Nucleus accumbens (tissue), 56 donors: ENCODE results near the gene CLK2.

ENCODE experiments used
- DNase-seq, 56 donors: peaks; one replicate each; lab custom pipeline; 2025; lab: John Stamatoyannopoulos, UW

CLK2 gene

DNA sequence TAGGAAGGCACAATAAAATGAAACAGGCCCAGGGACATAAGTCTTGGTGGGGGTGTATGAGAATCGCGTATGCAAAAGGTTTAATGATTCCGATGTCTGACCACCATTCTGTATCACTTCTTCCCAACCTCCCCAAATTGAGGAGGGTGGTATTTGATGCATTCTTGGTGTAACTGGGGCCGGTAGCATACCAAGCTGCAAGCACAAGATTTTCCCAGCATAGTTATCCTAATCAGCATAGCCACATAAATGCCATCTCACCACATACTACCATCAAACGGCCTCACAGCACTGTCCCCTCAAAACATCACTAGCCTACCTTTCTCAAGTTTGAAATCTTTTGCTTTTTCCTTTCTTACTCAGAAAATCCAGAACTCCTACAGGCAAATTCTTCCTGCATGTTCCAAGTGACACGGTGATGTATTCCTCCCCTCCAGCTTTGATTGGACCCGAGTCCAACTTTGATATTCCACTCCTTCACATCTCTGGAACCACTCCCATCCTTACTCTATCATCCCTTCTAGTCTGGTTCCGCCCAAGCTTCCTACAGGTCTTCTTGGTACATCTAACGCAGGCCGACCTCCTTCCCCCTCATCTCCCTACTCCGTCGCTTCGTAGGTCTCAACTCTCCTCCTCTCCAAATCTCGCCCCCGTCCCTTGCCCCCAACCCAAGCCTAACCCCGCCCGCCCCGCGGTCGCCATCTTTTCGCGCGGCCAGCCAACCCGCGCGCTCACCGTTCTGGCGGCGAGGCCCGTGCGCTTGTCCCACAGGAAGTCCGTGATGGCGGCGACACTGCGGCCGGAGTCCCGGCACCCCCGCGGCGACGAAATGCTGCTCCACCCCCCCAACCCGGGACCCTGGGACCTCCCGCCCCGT lies 600 bp downstream of the CLK2 start:
- DNase-seq = peak in 5 of 56 donors; percentile 55 to 72 (median 70)

DNA sequence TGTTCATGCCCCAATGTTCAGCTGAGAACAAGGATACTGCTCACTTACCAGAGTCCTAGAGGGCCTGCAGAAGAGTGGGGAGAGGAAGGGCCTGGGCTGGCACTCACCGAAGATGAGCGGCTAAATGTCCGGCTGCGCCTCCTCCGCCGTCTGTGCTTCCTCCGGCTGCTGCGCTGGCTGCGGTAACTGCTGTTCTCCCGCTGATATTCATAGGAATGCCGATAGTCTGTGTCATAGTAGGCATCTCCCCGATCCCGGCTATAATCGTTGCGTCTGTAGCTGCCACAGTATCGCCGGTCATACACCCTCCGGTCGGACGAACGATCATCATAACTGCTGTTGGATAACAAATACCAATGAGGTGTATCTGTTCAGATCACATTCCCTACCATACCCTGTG lies 3.9 kb downstream of the CLK2 start:
- DNase-seq = no peak

DNA sequence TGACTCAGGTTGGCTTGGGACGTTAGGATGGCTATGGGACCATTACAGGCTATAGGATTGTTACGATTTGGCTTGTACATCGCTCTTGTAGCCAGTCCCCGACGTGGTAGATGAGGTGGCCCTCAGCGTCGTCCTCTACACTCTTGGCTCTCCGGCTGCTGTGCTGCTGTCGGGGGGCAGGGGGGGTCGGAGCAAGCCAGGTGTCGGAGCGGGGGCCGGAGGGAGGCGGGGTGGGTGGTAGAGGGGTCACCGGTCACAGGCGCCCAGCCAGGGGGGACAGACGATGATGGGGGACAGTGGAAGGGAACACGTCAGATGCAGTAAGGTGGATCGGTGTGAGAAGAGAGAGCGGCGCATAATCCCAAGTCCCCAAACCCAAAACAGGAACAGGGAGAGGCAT lies 4.7 kb downstream of the CLK2 start:
- DNase-seq = no peak

DNA sequence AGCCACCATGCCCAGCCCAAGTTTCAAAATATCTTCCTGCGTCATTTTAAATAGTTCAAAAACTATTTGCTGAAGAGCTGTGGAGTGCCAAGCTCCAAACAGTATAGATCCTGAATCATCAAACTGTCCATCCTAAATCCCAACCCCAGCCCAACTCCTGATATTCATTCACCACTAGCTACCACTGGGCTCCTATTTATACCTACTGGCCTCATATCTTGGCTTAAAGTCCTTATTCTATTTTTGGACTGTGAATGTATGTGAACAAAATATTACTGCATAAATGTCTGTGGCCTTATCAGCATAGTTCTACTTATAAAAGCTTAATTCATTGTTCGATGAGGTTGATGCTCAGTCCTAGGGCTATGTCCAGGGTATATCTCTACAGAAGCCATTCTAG lies 5.9 kb downstream of the CLK2 start:
- no peak for DNase-seq

DNA sequence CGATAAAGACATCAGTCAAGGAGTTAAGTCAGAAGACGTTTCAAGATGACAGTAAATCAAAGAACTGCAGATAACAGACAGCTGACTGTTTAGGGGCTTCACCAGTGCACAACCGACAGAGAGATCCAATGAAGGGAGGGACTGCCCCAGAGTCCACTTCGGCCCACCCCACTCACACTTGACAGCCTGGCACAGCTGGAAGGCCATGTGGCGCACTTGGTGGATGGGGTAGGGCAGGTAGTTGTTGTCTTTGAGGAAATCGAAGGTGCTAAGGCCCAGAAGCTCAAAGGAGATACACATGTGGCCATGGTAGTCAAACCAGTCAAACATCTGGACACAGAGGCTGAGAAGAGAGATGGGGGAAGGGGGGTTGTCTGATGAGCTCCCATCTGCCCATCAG lies 6.8 kb downstream of the CLK2 start:
- DNase-seq = no peak

DNA sequence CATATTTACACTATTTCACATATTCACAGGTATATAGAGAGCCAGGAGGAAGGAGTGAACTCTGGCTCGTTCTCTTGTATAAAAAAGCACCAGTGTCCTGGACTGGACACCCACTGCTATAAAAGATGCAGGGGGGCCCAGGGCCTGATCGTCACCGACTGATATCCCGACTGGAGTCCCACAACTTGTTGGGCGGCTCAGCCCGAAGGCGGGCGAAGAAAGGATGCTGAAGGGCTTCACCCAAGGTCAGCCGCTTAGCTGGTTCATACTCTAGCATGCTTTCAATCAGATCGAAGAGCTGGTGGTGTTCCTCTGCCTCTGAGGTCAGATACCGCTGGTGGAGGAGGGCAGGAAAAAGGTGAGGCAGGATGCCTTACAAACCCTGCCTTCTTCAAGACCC lies 10.2 kb downstream of the CLK2 start:
- no peak for DNase-seq

DNA sequence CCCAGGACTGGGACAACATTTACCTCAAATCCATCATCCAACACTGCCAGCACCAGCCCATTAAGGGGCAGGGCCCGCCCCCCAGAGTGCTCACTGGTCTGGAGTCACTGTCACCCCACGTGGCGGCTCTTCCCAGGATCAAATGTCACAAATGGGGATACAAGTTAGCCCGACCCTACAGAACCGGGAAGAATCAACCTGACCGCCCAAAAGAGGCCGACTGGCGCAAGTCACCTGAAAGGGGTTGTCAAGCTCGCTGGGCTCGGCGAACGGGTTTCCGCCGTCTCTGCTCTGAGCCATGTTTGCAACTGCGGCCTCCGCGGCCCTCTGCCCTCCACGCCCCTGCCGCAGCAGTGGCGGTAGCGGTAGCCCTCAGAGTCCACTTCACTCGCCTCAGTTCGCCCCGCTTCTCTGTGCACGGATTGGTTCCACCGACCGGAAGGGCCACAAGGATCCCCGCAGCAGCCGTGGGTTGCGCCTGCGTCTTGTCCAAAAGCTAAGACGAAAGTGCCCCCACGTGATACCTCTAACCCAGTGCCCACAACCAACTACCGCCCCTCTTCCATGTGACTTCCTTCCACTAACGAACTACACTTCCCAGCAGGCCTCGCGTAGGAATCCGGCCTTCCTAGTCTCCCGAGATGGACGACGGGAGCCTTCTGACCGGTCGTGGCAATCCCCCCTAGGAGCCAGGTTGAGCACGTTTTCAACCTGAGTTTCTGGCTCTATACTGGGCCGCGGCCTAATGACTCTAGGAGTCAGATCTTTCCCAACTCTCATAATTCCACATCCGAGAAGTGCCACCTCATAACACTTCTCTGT lies 11.2 kb downstream of the CLK2 start, which contains the start of gene SCAMP3:
Gene SCAMP3, minus strand, starts transcription at position 509 of the 822 bp plus-strand sequence. Its CDS starts 209 bp downstream, at position 300.
- peak; percentile 79 to 99 (median 95) for DNase-seq

DNA sequence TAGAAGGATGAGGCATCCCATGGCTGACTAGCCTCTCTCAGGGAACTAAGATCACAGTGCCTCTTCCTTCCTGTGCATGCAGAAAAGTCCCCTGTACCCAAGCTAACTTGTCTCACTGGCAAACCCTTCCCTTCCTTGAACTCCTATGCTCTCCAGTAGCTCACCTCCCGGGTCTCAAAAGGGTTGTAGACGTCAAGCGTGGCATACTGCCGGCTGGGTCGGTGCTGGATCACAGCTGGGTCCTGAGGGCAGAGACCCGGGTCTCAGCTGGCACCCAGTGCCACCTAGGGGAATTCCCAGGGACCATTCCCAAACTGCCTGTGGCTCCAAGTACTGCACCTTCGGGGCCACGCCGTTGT lies 11.8 kb downstream of the CLK2 start:
- peak in 1 of 56 donors; percentile 42 for DNase-seq

DNA sequence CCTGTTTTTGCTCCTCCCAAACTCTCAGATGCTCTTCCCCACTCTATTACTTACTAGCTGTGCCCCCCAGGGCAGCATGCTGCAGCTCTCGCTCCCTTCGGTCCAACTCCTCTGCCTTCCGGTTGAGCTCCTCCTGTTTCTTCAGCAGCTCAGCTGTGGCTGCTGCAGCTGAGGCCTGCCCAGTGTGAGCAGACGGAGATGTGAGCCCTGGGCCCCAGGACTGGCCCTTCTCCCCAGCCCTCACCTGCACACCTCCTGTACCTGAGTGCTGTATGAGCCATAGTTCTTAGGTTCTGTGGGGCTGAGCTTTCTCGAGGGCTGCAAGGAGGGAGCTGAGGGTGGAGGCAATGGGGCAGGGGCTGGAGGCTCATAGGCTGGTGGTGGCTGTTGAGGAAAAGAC lies 13.0 kb downstream of the CLK2 start:
- DNase-seq = no peak

DNA sequence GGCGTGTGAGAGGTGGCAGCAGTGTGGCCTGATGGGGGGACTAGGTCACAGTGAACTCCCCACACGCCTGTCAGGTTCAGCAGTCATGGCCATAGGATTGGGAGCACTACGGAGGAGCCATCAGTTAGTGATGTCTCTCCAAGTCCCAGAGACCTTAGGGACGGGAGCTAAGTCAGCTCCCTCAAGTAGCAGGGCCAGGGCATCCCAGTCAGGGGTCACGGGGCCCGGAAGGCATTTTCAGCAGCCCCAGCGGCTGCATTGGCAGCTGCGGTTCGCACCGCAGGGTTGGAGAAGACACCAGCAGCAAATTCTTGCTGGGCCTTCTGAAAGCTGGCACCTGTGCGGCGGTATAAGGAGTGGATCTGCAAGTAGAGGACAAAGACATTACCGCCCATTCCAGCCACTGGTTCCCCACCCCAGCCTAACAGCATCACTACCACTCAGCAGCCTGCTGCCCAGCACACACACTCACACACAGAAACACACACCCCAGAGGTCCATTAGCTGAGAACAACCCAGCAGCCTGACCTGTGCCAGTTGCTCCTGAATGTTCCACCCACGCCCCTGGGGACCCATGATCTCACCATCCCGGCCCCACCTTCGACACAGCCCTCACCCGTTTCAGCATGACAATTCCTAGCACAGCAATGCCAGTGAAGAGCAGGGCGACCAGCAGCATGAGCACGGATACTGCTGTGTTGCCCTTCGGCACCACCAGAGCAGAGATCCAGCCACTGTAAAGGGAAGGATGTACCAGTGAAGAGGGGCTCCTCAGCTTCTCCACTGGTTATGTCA lies 17.0 kb downstream of the CLK2 start:
- no peak for DNase-seq

DNA sequence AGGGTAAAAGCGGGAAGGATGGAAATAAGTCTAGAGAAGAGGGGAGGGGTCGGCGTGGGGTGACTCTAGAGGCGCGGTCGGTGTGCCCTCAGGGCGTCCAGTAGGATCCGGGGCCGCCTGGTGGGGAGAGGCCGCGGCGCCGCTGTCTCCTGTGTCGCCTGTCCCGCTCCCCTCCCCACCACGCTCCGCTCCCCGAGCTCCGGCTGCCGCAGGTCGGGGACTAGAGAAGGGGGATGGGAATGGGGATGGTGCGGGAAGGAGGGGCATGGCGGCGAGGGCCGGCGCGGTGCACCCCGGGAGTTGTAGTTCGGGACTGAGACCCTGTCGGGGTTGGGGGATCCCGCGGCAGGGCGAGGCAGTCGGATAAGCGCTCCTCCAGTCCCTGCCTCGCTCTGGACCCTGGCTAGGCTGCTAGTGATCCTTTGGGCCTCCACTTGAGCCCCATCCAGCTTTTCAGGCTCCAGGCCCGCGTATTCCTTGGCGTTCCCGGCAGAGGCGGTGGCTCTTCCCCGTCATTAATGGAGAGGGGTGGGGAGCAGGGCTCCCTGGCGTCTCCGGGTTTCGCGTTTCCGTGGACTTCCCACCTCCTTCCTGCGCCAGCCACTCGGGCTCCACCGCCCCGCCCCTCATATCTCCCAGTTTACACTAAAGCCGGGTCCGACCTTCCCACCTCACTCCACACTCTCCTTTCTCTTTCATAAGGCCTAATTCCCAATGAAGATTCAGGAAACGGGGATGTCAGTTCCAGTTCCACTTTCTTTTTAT lies 17.9 kb downstream of the CLK2 start, which contains the start of gene ENTREP3:
Gene ENTREP3, minus strand, starts transcription at position 241 of the 765 bp plus-strand sequence. CDS start 606 bp downstream, outside the sequence.
- peak in 55 of 56 donors; percentile 40 to 92 (median 83) for DNase-seq

DNA sequence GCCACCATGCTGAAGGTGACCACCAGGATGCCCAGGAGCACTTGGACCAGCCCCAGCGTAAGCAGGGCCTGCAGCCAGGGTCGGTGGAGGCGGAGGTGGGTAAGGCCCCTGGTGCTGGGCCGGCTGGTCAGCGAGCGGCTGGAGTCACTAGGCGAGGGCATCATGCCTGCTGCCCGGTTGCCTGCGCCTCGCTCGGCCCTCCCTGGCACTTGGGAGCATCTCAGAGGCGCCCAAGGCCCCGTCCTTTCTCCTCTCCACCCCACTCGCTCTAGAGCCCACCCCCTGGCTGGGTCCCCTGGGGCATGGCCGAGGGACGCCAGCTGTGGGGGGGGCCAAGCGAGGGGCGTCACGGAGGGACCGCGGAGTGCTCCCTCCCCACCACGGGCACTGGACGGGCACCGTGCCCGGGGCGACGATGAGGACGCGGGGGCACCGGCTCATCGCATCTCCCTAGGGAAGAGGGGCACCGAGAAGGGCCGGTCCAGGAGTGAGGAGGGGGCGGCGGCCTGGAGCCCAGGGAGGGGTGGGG lies 18.5 kb downstream of the CLK2 start:
- DNase-seq = peak in 27 of 56 donors; percentile 9 to 78 (median 47)

DNA sequence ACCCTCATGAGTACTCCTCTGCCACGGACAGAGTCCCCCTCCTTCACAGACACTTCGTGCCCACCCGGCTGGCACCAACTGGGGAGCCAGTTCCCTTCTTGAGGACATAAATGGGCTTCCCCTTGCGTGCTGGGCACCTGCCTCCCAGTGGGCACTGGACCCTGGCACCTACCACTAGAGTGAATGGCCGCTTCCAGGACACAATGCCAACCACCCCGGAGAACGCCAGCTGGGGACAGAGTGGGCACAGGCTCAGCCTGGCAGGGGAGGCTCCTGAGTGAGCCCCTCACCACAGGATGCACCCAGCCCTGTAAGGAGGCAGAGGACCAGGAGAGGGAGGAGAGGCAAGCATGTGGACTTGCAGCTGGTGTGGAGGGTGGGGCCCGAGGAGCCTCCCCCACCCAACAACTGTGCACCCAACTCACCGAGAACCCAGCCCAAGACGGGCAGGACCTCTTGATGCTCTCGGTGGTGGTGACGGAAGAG lies 19.0 kb downstream of the CLK2 start:
- DNase-seq = peak in 6 of 56 donors; percentile 2 to 55 (median 36)

DNA sequence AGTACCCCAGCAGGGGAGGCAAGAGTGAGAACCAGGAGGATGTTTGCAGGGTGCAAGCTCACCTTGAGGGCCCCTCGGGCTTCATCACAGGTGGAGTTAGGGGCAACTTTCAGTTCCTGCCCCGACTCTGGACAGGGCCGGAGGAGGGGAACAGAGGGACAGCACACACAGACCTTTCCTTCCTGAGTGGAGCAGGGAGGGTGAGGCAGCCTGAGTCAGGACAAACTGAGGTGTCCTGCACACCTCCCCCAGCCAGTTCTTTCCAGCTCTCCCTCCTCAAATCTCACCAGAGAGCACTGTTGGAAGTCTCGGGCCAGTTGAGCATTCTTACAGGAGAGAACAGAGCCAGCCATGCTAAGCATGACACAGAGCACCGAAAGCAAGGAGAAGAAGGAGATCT lies 19.5 kb downstream of the CLK2 start:
- peak in 1 of 56 donors; percentile 4 for DNase-seq

DNA sequence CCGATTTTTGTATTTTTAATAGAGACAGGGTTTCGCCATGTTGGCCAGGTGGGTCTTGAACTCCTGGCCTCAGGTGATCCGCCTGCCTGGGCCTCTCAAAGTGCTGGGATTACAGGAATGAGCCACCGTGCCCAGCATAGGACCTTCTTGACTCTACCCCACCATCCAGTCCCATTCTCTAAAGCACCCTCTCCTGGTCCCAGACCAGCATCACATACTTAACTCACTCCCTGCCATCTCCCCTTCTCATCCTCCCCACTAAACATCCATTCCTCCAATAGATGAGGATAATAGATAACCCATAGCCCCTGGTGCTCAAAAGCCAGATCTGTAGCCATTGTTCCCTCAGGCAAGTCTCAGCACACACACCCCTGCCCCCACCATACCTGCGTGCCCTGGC lies 20.1 kb downstream of the CLK2 start:
- DNase-seq = no peak

DNA sequence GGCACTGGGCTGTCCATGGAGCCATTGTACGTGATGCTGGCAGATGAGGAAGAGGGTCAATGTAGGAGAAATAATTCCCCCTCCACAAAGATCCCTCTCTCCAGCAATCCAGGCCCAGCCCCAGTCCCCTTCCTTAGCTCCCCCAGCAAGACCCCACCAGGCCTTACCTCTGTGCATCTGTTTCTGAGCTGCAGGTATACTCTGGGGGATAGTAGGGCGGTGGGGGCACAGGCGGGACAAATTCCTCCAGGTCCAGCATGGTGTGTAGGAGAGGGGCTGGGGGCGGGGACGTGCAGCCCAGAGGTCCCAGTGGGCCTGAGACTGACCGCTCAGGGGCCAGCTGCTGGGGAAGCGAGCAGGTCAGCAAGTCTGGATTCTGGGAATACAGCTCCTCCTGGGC lies 21.7 kb downstream of the CLK2 start:
- DNase-seq = no peak

DNA sequence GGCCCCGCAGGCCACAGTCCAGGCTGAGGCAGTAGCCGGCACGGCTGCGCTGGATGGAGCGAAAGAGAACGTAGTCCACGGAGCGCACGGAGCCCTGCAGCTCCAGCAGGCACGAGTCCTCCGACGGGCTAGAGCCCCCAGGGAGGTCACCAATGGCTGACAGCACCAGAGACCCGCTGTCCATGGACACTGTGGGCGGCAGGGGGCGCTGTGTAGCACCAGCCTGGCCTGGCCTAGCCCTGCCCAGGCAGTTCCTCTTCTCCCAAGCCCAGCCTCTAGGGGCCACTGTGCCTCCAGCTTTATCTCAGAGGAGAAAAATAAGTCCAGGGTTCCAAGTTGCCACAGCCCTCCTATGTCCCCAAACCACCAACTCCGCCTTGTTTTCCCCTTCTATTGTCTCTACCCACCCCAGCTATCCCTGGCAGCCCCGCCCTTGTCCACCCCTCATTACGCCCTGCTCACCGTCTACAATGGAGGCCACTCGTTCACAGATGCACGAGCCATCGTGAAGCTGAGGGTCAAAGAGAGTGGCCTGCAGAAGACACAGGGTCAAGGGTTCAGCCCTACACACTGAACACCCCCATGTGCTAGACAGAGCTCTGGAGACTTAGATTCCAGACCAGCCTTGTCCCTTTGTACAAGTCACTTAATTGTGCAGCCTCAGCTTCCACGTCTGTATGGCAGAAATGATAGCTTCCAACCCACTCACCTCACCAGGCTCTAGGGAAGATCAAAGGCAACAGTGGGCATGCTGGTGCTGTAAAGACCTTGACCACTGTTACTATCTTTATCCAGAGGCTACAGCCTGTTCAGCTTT lies 22.5 kb downstream of the CLK2 start:
- DNase-seq = peak in 54 of 56 donors; percentile 30 to 95 (median 80)

DNA sequence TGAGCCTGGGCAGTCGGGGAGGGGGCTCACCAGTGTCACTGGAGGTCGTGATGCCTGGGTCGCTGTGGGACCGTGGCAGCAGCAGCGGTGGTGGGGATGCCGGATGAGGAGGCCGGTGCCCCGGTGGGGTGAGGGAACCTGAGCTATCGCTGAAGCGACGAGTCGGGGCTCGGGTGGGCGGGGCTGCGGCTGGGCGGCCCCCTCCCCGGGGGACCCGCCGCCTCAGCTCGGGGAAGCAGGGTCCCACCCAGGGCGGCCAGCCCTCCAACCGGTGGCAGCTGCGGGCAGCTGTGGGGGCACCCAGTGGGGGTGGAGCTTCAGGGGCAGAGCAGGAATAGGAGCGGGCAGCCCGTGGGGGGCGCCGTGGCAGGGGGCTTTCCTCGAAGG lies 23.1 kb downstream of the CLK2 start:
- DNase-seq = peak in 1 of 56 donors; percentile 51
